ENCODE measurements around the gene DLX4.

DLX4 gene

DNA sequence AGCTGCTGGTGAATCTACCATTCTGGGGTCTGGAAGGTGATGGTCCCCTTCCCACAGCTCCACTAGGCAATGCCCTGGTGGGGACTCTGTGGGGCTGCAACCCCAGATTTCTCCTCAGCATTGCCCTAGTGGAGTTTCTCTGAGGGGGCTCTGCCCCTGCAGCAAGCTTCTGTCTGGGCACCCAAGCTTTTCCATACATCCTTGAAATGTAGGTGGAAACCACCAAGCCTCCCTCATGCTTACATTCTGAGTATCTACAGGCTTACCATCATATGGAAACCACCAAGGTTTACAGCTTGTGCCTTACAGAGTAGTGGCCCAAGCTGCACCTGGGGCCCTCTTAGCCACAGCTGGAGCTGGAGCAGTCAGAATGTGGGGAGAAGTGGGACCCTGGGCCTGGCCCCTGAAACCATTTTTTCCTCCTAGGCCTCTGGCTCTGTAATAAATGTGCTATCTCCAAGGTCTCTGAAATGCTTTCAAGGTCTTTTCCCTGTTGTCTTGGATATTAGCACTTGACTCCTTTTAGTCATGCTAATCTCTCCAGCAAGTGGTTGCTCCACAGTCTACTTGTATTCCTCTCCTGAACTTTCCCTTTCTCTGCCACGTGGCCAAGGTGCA lies 45.6 kb downstream of the DLX4 start:
- DNase-seq (ENCODE audit: low read depth in 2 of 2), result no peak

DNA sequence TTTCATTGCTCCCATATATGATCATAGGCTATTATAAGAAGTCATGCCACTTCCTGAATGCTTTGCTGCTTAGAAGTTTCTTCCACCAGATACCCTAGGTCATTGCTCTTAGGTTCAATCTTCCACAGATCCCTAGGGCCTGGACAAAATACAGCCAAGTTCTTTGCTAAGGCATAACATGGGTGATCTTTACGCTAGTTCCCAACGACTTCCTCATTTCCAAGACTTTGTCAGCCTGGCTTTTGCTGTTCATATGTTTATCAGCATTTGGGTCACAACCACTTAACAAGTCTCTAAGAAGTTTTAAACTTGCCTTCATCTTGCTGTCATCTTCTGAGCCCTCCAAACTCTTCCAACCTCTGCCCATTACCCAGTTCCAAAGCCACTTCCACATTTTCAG lies 46.2 kb downstream of the DLX4 start:
- DNase-seq (ENCODE audit: low read depth in 2 of 2), result no peak

DNA sequence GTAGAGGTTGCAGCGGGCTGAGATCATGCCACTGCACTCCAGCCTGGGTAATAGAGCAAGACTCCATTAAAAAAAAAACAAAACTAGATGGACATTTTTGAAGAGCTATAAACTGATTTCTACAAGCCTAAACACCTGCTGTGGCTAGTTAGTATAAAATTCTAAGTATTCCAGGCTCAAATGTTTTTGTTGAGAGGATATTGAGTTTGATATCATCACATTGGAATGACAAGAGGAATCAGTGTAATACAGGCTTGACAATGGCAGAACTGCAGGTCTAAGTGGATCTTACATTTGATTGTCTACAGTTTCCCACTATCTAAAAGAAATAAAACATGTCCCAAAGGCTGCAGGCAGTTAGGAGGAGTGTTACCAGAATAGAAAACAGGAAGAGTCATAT lies 49.9 kb downstream of the DLX4 start:
- no peak for DNase-seq (ENCODE audit: low read depth in 2 of 2)

- DNase-seq (ENCODE audit: low read depth in 2 of 2), result no peak
Measured at GRCh38 chr17:50020841-50021599, 52.0 kb downstream of the DLX4 start.

GRCh38 chr17:50021681-50022370 lies 52.8 kb downstream of the DLX4 start:
- DNase-seq (ENCODE audit: low read depth in 2 of 2), result no peak

- DNase-seq (ENCODE audit: low read depth in 2 of 2), result no peak
Measured at GRCh38 chr17:50022463-50023130, 53.6 kb downstream of the DLX4 start.

- DNase-seq (ENCODE audit: low read depth in 2 of 2), result no peak
Measured at GRCh38 chr17:50023520-50023919, 54.5 kb downstream of the DLX4 start.

All from stimulated activated CD8-positive, alpha-beta memory T cell treated with anti-CD3 and anti-CD28 coated beads, Interleukin-2, amount 100 ng/mL, for 48 hours (primary cell).